Measurements from ENCODE around the gene SLC25A17.

SLC25A17 gene

GRCh38 chr22:40758390-40758789 is 60.8 kb downstream of the SLC25A17 start:
- DNase-seq (ENCODE audit: low read depth, low spot score): no peak

- DNase-seq (ENCODE audit: low read depth, low spot score): no peak
These were observed 62.1 kb downstream of the SLC25A17 start for GRCh38 chr22:40757071-40757470.

GRCh38 chr22:40753114-40753513 is 66.0 kb downstream of the SLC25A17 start:
- no peak for DNase-seq (ENCODE audit: low read depth, low spot score)

- no peak for DNase-seq (ENCODE audit: low read depth, low spot score)
These were observed 67.9 kb downstream of the SLC25A17 start for GRCh38 chr22:40751250-40751649.

GRCh38 chr22:40749829-40750228 is 69.3 kb downstream of the SLC25A17 start:
- no peak for DNase-seq (ENCODE audit: low read depth, low spot score)

GRCh38 chr22:40748388-40749355 is 70.5 kb downstream of the SLC25A17 start:
- no peak for DNase-seq (ENCODE audit: low read depth, low spot score)

- no peak for DNase-seq (ENCODE audit: low read depth, low spot score)
These were observed 71.8 kb downstream of the SLC25A17 start for GRCh38 chr22:40747361-40747760.

GRCh38 chr22:40746428-40747220 is 72.5 kb downstream of the SLC25A17 start:
- DNase-seq (ENCODE audit: low read depth, low spot score): no peak

GRCh38 chr22:40743768-40744167 is 75.4 kb downstream of the SLC25A17 start:
- no peak for DNase-seq (ENCODE audit: low read depth, low spot score)

GRCh38 chr22:40741116-40741515 is 78.0 kb downstream of the SLC25A17 start:
- no peak for DNase-seq (ENCODE audit: low read depth, low spot score)

GRCh38 chr22:40739721-40740120 is 79.4 kb downstream of the SLC25A17 start:
- no peak for DNase-seq (ENCODE audit: low read depth, low spot score)

GRCh38 chr22:40733919-40734318 is 85.2 kb downstream of the SLC25A17 start:
- DNase-seq (ENCODE audit: low read depth, low spot score): no peak

- no peak for DNase-seq (ENCODE audit: low read depth, low spot score)
These were observed 86.2 kb downstream of the SLC25A17 start for GRCh38 chr22:40732999-40733292.

GRCh38 chr22:40729284-40729683 is 89.9 kb downstream of the SLC25A17 start:
- no peak for DNase-seq (ENCODE audit: low read depth, low spot score)

- DNase-seq (ENCODE audit: low read depth, low spot score): peak; percentile 18
These were observed 90.4 kb downstream of the SLC25A17 start for GRCh38 chr22:40728731-40729189.

- no peak for DNase-seq (ENCODE audit: low read depth, low spot score)
These were observed 91.1 kb downstream of the SLC25A17 start for GRCh38 chr22:40727964-40728615.

GRCh38 chr22:40727070-40727963 is 91.8 kb downstream of the SLC25A17 start:
- no peak for DNase-seq (ENCODE audit: low read depth, low spot score)

GRCh38 chr22:40726514-40726913 is 92.6 kb downstream of the SLC25A17 start:
- DNase-seq (ENCODE audit: low read depth, low spot score): no peak

GRCh38 chr22:40723396-40723933 is 95.7 kb downstream of the SLC25A17 start:
- no peak for DNase-seq (ENCODE audit: low read depth, low spot score)

- no peak for DNase-seq (ENCODE audit: low read depth, low spot score)
These were observed 97.9 kb downstream of the SLC25A17 start for GRCh38 chr22:40721266-40721665.
